ENCODE data around the gene C1orf167.

The C1orf167 gene, protein sequence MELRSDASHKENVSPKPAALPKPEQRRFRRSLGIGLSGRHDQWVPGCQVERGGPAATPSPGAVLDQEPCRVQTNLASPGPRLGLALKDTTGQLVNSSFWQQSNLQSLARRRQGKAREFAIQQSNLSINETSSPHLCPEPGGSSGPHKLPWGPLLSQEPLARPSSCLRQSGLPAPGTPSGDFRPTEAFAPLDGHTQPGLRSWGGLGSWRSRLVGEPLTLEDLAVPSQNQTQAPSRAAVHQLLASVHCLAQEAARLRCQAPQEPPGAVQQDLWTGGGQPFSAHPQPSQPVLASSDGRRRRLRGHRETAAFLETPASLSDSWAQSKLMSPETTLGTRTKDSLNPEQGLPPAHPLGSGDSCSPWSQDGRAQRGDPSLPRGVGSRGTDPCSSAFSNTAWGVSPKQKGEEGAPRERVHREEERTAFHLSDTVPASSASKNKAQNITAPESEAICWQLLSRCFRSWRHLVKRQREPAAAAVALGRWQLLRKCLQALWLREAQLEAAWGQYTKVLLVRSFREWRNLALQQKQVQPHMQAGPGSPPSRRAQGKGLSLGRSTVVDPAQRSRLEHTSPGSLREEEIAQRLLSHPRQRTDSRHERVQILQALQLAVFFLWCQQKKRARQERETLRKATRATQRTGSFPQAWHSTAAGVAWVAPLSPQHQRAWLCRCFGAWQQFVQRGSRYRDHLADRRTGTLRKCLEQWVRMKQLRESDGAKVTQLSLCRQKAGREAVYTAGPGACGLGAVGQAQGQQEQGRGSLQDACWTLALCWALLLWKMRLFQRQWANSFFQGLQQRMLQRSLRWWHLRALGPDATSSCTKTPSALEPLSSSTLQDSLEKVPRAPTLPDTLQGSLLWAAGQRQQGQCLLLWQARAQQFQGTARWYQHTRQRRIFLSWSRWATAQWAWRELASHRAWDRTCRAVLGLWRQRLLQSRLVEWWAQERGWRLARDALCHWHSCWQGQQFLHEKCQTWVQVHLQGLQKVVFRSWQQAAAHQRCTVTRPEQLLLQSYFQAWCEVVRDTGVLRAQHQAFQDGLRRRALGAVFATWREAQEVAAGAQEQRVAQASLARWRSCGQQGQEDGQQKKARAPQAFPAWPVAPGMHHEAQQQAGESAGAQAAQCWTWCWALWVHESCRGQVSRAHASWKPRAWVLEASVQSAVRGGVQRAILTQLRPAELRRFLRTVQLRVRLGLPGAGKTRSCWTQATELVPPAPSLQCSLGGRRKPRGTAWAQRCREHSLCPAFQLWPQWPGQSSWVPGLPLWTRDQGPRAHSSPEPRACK (N-terminal part only)

DNA sequence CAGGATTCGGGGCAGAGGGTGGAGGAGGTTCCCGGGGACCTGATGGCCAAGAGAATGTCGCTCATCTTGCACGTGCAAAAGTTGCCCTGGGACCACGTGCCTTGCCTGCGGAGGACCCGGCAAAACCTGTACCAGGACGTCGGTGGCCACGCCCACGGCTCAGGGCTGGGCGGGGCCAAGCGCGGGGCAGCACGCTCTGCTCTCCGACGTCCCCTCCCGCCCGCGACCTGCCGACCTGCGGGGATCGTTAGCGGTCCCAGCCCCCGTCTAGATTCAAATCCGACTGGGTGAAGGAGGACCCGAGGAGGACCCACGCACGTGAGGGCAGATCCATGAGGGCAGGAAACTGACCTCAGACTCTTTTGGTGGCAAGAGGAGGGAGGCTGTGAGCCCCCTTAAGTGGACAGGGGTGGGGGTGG, at the start of gene C1orf167:
C1orf167 (plus strand) TSS at position 206 of the 419 bp plus-strand sequence. CDS start 2,208 bp downstream, outside the sequence.
- DNase-seq = peak; percentile 69

DNA sequence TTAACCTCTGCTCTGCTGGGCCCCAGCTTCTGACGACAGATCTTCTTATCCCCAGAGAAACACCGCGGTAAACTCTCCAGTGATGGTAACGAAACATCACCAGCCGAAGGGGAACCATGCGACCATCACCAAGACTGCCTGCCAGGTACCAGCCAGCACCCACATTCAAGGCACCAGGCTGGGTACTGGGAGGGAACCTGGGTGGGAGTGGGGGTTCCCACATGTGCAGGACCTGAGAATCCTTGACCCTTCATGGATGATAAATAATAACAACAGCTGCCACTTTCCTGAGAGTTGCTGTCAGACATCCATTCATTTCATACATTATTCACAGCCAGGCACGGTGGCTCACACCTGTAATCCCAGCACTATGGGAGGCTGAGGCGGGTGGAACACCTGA, 49.7 kb upstream of the C1orf167 start:
- no peak for DNase-seq

DNA sequence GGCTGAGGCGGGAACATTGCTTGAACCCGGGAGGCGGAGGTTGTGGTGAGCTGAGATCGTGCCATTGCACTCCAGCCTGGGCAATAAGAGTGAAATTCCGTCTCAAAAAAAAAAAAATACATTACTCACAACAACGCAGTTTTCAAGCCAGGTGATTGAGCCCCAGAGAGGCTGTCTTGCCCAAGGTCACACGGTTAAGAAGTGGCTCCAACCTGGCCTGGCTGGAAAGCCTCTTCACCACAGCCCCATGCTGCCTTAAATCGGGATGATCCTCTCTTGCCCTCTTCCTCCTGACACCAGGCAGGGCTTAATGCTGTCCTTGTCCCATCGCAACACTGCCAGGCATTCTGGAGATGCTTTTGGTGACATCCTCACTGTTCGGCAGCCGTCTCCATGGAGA, 48.9 kb upstream of the C1orf167 start:
- no peak for DNase-seq

DNA sequence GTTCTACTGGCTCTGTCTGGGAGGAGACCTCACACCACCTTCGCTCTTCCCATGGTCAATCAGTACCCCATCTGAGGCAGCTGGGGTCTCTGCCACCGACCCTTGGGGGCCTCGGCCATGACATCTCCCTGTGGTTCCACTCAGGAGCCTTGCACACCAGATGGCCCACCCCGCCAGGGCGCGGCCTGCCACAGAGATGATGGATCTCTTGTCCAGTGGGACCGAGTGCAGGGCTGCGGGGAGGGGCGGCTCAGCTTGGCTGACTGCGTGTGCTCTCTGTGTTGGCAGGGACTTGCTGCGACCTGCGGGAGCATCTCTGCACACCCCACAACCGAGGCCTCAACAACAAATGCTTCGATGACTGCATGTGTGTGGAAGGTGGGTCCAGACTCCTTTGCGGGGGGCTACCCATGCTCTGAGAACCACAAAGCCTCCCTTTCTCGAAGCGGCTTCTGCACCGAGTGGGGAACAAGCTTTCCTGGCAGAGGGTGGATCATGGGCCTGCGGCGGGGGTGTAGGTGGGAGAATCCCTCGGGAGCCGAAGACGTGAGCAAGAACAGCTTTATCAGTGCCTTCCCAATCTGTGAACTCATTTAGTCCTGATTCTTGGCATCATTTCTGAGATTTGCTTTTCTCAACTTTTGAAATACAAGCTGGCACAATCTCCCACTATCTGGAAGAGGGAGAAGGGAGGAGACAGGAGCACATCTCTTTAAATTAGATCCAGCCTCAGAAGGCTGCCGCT, 47.0 kb upstream of the C1orf167 start:
- no peak for DNase-seq

DNA sequence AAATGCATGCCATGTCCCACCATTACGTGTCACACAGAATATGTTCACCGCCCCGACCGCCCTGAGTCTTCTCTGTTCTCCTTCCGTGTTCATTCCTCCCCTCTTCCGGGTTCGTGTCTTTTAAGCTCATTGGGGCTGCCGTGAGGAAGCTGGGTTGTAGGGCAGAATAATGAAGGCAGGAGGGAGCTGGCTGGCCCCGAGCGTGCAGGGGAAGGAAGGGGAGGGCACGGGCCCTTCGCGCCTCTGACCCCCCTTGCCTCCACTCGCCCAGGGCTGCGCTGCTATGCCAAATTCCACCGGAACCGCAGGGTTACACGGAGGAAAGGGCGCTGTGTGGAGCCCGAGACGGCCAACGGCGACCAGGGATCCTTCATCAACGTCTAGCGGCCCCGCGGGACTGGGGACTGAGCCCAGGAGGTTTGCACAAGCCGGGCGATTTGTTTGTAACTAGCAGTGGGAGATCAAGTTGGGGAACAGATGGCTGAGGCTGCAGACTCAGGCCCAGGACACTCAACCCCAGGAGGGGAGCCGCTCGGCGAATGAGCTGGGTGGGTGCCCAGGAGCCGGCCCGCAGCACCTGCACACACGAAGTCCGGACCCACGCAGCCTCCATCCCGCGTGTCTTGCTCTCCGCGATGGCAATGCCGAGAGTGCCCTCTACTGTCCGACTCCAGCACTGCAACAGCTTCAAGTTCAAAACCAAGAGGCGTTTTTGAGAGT, 42.5 kb upstream of the C1orf167 start:
- peak; percentile 94 for DNase-seq

DNA sequence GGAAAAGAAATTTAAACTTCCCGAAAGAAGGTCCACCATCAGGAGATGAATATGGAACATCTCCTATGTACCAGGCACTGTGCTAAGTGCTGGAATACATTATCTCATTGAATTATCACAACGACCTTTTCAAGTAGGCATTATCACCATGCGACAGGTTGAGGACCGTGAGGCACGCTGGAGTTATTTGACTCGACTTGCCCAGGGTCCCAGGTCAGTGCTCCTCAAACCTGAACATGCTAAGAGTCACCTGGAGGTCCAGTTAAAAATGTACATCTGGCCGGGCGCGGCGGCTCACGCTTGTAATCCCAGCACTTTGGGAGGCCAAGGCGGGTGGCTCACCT, 42.0 kb upstream of the C1orf167 start:
- no peak for DNase-seq

DNA sequence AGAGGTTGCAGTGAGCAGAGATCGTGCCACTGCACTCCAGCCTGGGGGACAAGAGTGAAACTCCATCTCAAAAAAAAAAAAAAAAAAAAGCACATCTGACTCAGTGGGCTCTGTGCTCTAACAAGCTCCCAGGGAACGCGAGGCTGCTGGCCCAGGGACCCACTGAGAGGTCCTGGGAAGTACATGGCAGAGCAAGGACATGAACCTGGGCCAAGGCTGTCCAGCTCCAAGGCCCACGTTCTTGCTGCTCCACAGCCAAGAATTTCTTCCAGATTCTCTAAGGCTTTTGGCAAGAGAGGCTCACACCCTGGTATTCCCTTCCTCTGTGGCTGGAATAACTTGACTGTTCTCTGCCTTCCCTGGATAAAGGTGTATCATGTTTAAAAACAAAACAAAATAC, 41.5 kb upstream of the C1orf167 start:
- no peak for DNase-seq

DNA sequence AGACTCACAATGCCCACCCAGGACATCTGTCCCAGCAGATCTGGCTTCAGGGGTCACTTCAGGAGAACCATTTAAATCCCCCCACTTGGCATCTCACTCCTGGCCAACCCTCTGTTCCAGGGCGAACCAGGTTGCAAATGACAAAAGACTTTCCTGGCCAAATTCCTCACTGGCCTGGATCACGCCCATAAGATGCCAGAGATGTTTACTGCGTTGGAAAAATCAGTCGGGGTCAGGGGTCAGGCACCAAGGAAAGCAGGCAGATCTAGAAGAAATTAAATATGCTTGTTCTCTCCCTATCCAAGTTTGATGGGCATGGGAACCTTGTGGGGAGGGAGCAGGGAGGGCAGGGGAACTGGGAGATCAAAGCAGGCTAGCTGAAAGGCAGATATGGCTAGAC, 40.7 kb upstream of the C1orf167 start:
- no peak for DNase-seq

DNA sequence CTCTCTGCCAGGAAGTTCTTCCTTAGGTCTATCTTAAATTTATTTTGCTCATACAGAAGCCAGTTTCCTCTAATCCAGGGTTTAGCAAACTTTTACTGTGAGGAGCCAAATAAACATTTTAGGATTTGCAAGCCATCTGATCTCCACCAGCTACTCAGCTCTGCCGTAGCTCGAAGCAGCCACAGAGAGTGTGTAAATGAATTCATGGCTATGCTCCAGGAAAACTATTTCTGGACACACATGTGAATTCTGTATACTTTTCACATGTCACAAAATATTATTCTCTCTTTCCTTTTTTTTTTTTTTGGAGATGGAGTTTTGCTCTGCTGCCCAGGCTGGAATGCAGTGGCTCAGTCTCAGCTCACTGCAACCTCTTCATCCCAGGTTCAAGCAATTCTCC, 39.5 kb upstream of the C1orf167 start:
- no peak for DNase-seq

DNA sequence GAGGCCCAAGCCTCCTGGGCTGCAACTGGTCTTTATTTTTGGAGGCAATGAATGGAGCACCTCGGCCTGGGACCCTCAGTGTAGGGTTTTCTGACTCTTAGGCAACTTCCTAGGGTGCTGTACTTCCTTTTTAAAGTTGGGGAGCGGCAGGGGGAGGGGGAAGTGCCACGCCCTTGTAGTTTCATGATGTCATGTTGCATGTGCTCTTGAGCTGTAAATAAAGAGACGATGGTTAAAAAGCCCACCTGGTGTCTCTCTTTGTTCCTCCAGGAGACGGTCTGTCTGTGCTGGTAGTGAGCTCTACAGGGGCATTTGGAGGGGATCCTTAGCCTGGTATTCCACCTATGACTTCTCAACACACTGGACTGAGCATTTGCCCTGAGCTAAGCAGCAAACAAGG, 36.4 kb upstream of the C1orf167 start:
- no peak for DNase-seq

DNA sequence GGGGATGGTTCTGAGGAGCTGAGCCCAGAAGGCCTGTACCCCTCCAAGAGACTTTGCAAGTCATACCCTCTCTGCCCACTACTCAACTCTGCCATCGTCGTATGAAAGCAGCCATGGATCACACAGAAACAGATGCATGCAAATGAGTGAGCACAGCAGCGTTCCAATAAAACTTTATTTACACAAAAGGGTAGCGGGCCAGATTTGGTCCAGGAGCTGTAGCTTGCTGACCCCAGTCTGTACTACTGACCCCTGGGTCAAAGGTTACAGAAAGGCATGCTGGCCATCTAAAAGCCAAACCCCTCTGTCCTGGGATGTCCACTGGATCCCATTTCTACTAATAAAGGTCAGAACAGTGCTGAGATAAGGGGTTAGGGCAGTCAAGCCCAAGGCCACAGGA, 34.9 kb upstream of the C1orf167 start:
- no peak for DNase-seq

DNA sequence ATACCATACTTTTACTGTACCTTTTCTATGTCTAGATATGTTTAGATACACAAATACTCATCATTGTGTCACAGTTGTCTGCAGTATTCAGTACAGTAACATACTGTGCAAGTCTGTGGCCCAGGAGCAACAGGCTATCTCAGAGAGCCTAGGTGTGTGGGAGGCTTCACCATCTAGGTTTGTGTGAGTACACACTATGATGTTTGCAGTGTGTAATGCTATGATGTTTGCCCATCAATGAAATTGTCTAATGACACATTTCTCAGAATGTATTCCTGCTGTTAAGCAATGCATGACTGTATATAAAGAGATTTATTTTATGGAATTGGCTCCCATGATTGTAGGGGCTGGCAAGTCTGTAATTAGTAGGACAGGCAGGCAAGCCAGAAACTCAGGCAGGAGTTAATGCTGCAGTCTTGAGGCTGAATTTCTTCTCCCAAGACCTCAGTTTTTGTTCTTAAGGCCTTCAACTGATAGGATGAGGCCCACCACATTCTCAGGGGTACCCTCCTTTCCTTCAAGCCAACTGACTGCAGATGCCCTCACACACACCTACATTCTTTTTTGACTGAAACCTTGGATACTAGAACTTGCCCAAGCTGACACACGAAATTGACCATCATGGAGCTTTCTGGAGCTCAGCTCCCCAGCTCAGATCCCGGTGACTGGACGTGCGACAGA, 33.7 kb upstream of the C1orf167 start:
- no peak for DNase-seq

DNA sequence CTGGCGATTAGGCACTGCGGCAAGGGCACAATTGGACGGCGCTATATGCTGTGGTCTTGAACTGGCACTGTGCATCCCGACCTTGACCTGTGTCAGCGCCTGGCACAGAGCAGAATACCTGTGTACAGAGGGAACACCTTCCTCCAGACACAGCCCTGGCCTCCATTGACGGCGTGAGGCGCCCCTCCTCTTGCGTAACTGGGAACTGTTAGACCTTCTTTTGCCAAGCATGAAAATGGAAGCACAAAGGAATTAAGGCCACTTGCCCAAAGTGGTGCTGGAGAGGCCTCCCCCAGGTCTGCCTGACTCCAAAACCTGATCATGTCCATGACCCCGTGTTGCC, 32.9 kb upstream of the C1orf167 start:
- no peak for DNase-seq

DNA sequence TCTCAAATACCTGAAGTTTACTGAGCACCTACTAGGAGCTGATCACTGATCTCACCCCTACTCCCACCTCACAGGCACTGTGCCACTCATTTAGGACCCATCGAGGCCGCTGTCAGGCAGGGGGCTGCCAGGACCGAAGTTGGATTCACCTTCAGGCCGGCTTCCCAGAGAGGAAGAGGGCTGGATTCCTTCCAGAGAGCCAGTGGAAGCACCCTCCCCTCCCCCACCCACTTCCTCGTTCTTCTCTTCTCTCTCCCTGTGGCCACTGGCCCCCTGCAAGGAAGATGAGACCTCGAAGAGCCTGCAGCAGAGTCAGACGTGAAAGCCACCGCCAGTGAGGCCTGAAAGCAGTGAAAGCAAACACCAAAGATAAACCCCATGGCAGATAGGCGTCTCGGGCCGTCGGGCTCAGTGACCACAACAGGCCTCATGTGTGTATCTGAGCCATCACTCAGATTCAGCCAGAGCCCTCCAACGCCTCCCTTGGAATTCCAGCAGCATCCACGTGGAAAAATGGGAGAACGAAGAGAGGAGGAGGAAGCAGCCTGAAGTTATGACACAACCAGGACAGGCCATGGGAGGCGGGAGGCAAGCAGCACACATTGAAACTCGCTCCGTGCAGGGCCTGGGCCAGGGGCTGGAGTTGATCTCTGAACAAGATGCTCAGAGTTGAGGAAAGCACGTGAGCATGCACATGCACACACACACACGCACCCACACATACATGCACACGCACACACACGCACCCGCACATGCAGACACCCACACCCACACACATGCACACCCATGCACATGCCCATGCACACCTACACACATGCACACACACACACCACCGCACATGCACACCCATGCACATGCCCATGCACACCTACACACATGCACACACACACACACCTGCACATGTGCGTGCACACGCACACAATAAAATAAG, 32.2 kb upstream of the C1orf167 start:
- no peak for DNase-seq

DNA sequence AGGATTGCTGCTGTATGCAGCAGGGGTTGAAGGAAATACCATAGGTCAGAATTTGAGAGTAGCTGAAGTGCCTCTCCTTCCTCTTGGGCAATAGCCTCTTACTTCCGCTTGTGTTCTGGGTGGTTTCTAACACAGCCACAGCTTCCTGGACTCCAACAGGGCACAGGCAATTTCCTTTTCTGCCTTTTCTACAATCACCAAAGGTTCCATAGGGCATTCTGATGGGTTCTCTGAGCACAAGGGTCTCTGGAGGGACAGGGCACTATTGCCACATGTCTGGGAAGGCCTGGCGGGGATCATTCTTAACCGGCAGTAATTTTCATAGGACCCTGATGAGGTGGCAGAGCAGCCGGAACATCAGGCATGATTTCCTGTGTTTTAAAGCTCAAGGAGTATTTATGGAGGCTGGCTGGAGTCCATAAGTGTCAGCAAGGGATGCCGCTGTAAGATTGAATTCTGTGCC, 31.5 kb upstream of the C1orf167 start:
- no peak for DNase-seq

DNA sequence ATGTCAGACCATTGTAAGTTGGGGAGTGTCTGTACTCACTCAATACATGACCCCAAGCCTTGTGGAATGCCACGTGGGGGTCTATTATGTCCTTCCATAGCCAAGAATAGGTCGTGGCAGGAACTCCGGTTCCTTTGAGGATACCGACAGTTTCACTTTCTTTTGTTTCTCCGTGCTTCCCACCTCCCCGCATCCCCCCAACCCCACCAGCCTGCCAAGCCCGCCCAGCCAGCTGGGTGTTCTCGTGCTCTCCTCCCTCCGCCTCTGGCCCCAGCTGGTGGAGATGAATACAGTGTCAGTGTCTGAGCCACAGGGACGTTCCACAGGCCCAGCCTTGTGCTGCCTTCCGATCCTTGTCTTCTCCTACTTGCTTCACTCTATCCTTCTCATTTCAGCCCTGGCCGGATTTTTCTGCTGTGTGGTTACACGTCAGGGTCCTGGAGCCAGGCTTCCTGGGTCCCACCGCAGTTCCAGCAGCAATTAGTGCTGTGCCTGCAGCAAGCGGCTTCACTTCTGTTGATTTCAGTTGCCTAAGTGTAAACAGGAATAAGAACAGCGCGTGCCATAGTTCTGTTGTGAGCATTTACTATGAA, 30.2 kb upstream of the C1orf167 start:
- no peak for DNase-seq

DNA sequence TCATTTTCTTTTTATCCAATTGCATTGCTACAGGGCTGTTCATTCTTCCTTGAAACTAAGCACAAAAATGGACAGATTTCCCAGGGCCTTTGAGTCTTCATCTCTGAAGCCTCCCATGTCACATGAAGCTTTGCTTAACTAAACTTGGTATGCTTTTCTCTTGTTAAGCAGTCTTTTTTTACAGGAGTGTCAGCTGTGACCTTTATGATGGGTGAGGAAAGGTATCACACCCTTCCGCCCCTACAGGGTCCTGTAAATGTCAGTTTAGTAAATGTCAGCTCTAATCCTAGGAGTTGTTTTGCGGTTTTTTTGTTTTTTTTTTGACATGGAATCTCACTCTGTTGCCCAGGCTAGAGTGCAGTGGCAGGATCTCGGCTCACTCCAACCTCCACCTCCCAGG, 28.7 kb upstream of the C1orf167 start:
- DNase-seq = no peak

DNA sequence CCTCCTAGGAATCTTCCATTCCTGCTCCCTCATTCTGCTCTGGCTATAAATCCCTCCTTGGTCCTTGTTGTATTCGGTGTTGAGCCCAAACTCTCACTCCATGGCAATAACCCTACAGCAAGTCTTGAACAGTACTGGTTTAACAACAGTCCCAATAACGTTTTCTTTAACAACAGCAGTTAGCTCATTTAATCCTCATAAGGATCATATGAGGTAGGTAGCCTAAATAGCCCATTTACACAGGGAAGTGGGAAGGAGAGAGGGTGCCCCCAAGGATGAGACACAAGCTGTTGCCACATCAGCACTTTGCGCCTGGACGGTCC, 26.5 kb upstream of the C1orf167 start:
- no peak for DNase-seq

DNA sequence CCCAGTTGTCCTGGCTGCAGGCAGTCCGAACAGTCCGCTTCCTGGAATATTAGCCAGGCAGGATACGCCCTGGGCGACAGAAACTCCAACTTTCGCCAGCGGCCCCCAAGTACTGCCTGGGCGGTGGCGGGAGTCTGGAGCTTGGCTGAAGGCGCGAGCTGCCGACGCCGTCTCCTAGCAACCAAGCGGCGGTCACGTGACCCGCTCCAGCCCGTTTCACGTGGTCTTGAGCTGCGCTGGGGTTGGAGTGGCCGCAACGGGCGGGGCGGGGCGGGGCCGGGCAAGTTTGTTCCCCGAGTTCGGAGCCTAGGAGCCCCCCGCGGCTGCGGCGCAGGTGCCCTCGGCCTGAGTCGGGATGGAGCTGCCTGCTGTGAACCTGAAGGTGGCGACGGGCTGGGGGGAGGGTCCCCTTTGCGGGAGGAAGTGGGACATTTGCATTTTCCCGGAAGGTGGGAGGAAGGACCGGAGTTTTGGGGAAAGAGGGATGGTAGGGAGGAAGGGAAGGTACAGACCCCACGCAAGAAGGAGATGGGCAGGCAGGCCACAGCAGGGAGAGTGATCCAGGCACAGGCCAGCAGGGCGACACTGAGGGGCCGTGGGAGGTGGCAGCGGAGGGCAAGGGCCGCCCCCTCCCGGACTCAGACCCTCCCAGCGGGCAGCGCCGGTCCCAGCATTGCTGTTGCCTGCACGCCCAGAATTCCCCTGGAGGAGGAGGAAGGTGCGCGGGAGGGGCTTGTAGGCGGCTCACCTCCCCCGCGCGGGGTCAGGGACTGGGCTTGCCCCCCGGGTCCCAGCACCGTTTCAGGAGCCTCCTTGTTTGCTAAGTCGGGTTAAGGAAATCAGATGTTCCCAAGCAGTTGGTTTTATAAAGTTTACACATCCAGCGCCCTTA, 25.9 kb upstream of the C1orf167 start, which contains the start of gene AGTRAP:
AGTRAP (plus strand) TSS at position 283 of the 892 bp plus-strand sequence; CDS start at position 356, 73 bp downstream.
- DNase-seq = peak; percentile 93
